HG03159 (cell line): Measurements from ENCODE around the gene TULP1.

Source experiments
- ATAC-seq: cut with Tn5 transposase; IDR thresholded peaks from one replicate; pipeline ENCODE4 v1.9.1; 2021; ENCODE audit warnings: mild to moderate bottlenecking, moderate library complexity; ENCODE audit not compliant: unreplicated experiment

The TULP1 gene

GRCh38 chr6:35497571-35498421 is 14.9 kb downstream of the TULP1 start:
- no peak for ATAC-seq

GRCh38 chr6:35496841-35497570 is 15.7 kb downstream of the TULP1 start, which contains the start of gene TEAD3:
Gene TEAD3 (minus strand): TSS chr6:35497079.
- peak; percentile 53 for ATAC-seq

- ATAC-seq = no peak
These were observed 16.5 kb downstream of the TULP1 start for GRCh38 chr6:35496036-35496840.

- ATAC-seq = no peak
These were observed 17.2 kb downstream of the TULP1 start for GRCh38 chr6:35495258-35496035.

- ATAC-seq = no peak
These were observed 18.5 kb downstream of the TULP1 start for GRCh38 chr6:35494161-35494563.

- ATAC-seq = no peak
These were observed 19.3 kb downstream of the TULP1 start for GRCh38 chr6:35493307-35493983.

- no peak for ATAC-seq
These were observed 19.8 kb downstream of the TULP1 start for GRCh38 chr6:35492974-35493284.

GRCh38 chr6:35492258-35492973 is 20.3 kb downstream of the TULP1 start:
- no peak for ATAC-seq

- ATAC-seq = no peak
These were observed 21.0 kb downstream of the TULP1 start for GRCh38 chr6:35491558-35492257.

- no peak for ATAC-seq
These were observed 21.7 kb downstream of the TULP1 start for GRCh38 chr6:35490821-35491557.

GRCh38 chr6:35489995-35490791 is 22.5 kb downstream of the TULP1 start:
- ATAC-seq = no peak

GRCh38 chr6:35489066-35489465 is 23.6 kb downstream of the TULP1 start:
- no peak for ATAC-seq

GRCh38 chr6:35488517-35488862 is 24.2 kb downstream of the TULP1 start:
- ATAC-seq = no peak

GRCh38 chr6:35487658-35488516 is 24.8 kb downstream of the TULP1 start:
- ATAC-seq = no peak

- ATAC-seq = no peak
These were observed 26.4 kb downstream of the TULP1 start for GRCh38 chr6:35486005-35486925.
